Activated T-cell treated with anti-CD3 and anti-CD28 coated beads for 24 hours (primary cell): Measurements from ENCODE around the gene ASCL5.

Experiments used
- DNase-seq: peaks from one replicate; pipeline ENCODE4 v3.0.0-alpha.2; 2020; ENCODE audit warnings: low read depth

The ASCL5 gene

DNA sequence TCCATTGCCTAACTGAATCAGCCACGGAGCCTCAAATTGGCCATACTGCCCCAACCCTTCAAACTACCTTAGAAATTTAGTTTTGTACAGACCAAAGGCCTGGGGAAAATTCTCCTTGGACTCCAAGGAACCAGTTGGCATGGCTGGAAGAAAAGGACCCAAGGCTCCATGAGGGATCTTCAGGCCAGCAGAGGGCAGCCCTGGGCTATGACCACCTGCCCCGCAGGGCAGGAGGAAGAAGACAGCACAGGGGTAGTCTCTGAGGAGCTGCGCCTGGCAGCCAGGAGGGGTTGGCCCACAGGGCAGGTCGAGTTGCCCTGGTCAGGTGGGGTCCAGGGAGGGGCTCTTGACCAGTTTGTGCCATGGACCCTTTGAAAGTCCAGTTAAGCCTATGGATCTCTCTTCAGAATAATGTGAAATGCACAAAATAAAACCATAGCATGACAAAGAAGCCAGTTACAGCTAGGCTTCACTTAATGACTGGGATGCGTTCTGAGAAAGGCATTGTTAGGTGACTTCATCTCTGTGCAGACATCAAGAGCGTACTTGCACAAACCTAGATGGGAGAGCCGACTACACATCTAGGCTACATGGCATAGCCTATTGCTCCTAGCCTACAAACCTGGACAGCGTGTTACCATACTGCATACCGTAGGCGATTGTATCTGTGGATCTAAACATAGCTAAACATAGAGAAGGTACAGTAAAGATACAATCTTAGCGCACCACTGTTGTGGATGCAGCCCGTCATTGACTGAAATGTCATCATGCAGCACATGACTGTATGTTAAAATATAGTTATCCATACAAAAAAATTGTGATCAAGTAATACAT is 40.9 kb downstream of the ASCL5 start:
- DNase-seq: no peak

- no peak for DNase-seq
These were observed 42.7 kb downstream of the ASCL5 start for GRCh38 chr1:201084295-201084694.

DNA sequence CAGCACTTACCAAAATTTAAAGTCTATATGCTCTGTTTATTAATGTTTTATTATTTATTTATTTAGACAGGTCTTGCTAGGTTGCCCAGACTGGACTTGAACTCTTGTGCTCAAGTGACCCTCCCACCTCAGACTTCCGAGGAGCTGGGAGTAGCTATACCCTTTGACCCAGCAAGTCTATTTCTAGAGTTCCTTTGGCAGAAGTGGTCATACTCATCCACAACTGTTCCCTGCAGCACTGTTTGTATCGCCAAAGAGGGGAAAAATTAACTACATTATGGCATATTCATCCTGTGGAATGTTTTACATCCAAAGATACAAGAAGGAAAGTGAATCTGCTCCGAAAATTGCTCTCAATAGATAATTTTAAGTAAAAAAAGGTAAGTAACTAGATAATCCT is 43.2 kb downstream of the ASCL5 start:
- no peak for DNase-seq

DNA sequence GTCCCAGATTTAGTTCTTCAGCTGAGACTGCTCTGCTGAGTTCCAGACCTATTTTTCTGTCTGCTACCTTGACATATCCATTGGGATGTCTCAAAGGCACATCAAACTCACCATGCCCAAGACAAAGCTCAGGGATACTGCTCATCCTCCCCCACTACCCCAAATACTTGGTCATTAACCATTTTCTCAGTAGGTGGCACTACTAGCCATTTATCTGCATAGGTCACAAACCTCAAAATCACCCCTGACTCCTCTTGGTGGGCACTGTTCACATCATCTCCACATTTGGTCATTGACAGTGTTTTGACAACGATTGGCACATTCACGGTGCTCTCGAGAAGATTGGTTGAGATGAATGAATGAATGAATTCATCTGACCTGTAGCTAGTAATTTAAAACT is 46.8 kb downstream of the ASCL5 start:
- no peak for DNase-seq

- no peak for DNase-seq
These were observed 49.2 kb downstream of the ASCL5 start for GRCh38 chr1:201077736-201078135.

- no peak for DNase-seq
These were observed 49.9 kb downstream of the ASCL5 start for GRCh38 chr1:201077116-201077515.

DNA sequence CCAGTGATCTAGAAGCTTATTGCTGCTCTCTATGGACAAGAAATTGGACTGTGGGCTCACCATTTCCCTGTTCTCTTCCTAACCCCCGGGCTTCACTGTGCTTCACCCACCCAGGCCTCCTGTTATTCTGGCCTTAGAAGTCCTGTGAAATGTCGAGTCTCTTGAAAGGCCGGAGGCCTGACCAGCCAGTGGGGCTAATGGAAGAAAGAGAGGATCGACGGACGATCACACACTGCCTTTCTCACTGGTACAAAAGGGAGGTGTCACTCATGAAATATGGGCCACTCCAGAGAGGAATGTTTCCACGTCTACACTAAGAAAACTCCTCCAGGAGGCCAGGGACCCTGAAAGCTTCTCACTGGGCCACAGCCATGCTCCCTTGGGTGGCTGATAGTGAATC is 50.9 kb downstream of the ASCL5 start:
- DNase-seq: no peak

- no peak for DNase-seq
These were observed 53.0 kb downstream of the ASCL5 start for GRCh38 chr1:201074018-201074417.

GRCh38 chr1:201072922-201073321 is 54.1 kb downstream of the ASCL5 start:
- no peak for DNase-seq

DNA sequence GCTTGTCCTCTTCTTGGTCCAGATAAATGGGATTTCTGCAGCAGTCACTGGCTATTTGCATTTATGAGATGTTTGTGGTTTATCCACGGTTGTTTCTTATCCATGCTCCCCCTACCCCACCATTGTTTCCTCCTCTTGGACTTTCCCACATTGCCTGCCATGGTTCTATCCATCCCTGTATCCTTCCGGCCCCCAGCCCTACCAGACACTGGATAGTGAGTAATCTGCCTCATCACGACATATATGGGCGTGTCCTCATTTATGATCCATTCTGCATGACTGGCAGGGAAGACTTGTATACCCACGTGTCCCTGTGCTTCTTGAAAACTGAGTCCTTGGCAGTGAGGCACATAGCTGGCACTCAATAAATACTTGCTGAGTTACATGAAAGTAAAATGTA is 54.8 kb downstream of the ASCL5 start:
- no peak for DNase-seq

GRCh38 chr1:201069636-201070035 is 57.3 kb downstream of the ASCL5 start:
- DNase-seq: no peak

DNA sequence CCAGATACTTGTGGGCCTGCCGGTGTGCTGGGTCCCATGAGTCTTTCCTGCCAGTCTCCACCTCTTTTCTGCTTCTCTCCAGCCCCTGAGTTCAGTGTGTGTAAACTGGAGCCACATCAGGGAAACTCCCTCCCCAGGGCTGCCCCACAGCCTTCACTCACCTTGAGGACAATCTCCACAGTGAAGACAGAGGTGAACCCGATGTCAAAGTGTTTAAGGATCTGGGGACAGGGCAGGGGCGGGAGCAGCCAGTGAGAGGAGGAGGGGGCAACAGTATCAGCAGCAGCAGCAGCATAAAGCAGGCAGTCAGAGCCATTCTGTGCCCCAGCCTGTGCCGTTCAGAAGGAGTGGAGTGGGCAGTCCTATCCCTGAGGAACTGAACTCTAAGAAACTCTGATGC is 58.0 kb downstream of the ASCL5 start:
- no peak for DNase-seq

DNA sequence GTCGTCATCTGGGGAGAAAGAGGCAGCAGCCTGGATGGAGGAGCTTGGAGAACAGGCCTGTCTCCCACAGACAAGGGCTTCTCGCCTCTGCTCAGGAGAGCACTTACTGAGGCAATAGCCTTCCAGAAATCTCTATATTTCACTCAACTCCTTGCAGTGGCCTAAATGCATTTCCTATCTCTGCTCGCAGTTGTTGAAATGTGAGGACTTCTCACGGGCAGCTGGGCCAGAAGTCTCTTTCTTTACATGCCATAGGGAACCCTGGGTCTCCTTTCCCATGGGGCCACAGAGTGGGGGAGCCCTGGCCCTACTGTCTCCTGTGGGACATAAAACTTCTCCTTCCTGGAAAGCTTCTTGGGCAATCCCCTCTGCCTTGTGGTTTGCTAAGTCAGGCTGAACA is 60.0 kb downstream of the ASCL5 start:
- DNase-seq: no peak

GRCh38 chr1:201065686-201066085 is 61.3 kb downstream of the ASCL5 start:
- no peak for DNase-seq

- DNase-seq: no peak
These were observed 62.2 kb downstream of the ASCL5 start for GRCh38 chr1:201064806-201065205.
